NCI-H187 treated with DMSO at 0.1 percent for 48 hours (cell line): ENCODE measurements around the gene MAEA.

Source experiments
- DNase-seq: peaks from one replicate; lab custom pipeline; 2025; lab: John Stamatoyannopoulos, UW

Gene MAEA

GRCh38 chr4:1249731-1250526, 39.8 kb upstream of the MAEA start:
- no peak for DNase-seq

DNA sequence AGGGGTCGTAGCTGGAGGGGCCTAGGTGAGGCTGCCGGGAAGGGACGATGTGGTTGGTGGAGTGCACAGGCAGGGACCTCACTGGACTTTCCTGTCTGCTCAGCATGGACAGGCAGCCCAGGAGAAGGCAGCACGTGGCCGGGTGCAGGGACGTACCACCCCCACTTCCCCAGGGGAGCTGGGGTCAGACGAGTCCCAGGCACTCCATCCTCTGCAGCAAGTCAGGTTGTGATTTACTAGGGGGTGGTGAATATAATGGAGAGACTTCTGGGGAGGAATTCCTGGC, 39.2 kb upstream of the MAEA start:
- DNase-seq, result no peak

DNA sequence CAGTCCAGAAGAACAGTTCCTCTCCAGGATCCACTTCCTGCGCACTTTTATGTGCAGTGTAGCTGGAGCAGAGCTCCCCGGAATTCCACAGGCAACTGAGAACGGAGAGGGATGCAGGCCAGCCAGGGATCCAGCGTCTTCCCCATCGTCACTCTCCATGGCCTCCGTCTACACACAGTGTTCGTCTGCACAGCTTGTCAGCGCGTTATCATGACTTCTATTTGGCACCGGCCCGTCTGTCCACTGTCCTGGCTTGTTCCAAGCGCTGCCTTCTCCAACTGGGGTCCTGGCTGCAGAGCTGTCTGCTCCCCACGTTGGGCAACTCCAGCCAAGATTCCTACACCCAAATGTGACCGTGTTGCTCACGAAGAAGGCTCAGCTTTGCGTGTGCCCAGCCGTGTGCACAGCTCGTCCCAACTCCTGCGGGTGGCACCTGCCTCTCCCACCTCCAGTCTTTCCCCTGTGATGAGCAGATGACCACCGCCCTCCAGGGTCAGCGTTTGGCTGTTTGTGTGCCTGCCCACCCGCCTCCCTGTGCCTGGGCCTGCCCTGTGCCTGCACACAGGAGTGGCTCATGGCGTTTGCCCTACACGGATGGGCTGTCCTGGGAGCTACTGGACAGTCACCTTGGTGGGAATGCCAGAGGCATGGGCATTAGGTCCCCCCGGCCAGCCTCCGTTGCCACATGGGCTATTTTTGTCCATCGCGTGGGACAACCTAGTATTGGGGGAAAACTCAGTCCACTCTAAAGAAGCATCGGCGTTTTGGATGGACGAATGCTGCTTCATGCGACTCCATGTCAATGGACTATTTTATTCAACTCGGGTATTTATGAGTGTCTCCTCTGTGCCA, 38.5 kb upstream of the MAEA start:
- no peak for DNase-seq

- DNase-seq, result no peak
These were observed 38.0 kb upstream of the MAEA start for GRCh38 chr4:1251773-1252066.

DNA sequence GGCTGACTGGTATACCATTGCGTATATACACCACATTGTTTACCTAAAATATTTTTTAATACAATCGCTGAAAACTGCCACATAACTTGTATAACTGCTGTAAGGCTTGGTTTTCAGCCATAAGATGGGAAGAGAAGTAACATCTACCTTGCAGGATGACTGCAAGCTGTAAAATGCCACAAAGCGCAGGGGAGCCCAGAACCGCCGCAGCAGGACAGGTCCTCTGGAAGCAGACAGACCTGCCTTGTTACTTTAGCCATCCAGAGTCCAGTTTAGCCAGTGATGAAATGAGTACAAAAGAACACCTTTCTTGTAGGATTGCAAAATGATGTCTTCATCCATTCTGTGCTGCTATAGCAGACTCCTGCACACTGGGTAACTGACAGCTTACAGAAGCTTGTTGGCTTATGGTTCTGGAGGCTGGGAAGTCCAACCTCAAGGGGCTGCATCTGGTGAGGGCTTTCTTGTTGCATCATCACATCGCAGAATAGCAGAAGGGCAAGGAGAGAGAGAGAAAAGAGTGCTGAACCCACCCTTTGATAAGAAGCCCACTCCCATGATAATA, 36.7 kb upstream of the MAEA start:
- DNase-seq, result no peak

DNA sequence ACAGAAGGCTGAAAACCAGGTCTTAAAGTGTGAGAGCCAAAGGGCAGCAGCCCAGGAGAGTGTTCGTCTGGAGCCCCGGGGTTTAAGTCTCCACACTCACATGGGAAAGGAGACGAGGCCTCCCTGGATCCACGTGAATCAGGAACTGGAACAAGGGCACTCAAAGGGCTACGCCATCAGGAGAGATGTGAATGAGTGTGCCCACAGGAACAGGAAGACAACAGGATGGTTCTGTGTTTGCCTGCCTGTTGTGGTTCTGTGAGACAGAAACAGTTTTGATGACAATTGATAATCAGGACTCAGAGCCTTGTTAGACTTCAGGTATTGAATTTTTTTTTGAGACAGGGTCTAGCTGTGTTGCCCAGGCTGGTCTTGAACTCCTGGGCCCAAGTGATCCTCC, 35.9 kb upstream of the MAEA start:
- no peak for DNase-seq

- DNase-seq, result no peak
These were observed 34.5 kb upstream of the MAEA start for GRCh38 chr4:1255151-1255550.

DNA sequence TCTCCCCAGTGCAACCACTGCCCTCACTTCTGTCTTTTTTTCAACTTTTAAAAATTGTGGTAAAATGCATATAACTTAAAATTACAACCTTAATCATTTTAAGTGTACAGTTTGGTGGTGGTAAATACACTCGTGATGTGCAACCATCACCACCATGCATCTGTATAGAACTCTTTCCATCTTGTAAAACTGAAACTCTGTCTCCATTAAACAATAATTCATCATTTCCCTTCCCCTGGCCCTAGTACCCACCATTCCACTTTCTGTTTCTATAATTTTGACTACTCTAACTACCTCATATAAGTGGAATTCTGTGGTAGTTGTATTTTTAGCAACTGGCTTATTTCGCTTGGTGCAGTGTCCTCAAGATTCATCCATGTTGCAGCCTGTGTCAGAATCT, 34.0 kb upstream of the MAEA start:
- DNase-seq, result no peak

GRCh38 chr4:1258457-1258856, 31.2 kb upstream of the MAEA start:
- DNase-seq, result no peak

DNA sequence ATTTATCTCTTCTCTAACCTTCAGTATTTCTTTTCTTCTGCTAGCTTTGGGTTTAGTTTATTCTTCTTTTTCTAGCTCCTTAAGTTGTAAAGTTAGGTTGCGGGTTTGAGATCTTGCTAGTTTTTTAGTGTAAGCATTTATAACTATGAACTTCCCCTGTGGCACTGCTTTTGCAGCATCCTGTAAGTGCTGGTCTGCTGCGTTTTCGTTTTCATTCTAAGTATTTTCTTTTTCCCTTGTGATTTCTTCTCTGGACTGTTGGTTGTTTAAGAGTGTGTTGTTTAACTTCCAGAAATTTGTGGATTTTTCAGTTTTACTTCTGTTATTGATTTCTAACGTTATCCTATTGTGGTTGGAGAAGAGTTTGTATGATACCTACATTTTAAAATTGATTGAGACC, 29.7 kb upstream of the MAEA start:
- no peak for DNase-seq

DNA sequence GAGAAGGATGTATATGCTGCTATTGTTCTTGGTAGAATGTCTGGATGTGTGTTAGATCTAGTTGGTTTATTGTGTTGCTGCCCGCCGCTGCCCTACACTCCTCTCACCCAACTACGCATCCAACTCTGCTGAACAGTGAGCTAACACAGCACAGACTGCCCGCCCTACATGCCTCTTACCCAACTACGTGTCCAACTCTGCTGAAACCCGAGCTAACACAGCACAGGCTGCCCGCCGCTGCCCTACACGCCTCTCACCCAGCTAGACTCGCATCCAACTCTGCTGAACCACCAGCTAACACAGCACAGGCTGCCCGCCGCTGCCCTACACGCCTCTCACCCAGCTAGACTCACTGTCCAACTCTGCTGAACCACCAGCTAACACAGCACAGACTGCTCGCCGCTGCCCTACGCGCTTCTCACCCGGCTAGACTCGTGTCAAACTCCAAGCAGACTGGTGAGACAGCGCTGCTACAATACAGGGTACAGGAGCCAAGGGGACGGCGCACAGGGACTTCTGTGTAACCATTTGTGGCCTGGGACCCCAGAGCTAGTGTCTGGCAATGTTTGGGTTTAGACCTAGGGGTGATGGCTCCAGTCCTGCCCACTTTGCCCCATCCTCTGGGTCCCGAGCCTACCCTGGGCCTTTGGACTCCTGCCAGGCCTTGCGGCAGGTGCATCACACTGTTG, 29.1 kb upstream of the MAEA start:
- DNase-seq, result no peak

GRCh38 chr4:1261107-1261928, 28.4 kb upstream of the MAEA start:
- DNase-seq, result no peak

GRCh38 chr4:1264942-1265341, 24.7 kb upstream of the MAEA start:
- DNase-seq, result no peak

- no peak for DNase-seq
These were observed 24.3 kb upstream of the MAEA start for GRCh38 chr4:1265351-1265750.

DNA sequence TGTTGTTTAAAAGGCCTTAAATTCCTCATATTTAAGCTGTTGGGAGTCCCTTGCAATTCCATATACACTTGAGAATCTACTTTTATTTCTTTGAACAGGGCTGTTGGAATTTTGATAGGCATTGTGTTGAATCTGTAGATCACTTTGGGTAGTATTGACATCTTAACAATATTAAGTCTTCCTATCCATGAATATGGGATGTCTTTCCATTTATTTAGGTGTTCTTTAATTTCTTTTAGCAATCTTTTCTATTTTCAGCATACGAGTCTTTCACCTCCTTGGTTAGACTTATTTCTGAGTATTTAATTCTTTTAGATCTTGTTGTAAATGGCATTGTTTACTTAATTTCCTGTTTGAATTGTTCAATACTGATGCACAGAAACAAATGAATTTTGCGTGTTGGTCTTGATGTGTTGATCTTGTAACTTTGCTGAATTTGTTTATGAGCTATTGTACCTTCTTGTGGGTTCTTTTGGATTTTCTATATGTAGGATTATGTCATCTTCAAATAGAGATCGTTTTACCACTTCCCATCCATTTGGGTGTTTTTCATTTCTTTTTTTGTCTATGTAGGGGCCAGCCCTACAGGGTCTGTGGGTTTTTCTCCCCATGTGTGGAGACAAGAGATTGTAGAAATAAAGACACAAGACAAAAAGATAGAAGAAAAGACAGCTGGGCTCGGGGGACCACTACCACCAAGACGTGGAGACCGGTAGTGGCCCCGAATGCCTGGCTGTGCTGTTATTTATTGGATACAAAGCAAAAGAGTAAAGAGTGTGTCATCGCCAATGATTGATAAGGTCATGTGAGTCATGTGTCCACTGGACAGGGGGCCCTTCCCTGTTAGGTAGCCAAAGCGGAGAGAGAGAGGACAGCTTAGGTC, 22.6 kb upstream of the MAEA start:
- no peak for DNase-seq

GRCh38 chr4:1269209-1269608, 20.5 kb upstream of the MAEA start:
- no peak for DNase-seq

DNA sequence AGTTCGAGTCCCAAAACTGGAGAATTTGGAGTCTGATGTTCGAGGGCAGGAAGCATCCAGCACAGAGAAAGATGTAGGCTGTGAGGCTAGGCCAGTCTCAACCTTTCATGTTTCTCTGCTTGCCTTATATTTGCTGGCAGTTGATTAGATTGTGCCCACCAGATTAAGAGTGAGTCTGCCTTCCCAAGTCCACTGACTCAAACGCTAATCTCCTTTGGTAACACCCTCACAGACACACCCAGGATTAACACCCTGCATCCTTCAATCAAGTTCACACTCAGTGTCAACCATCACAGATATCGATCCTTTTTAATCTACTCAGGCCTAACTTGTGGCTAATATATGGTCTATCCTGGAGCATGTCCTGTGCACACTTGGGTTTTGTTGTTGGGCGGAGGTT, 18.0 kb upstream of the MAEA start:
- DNase-seq, result no peak

DNA sequence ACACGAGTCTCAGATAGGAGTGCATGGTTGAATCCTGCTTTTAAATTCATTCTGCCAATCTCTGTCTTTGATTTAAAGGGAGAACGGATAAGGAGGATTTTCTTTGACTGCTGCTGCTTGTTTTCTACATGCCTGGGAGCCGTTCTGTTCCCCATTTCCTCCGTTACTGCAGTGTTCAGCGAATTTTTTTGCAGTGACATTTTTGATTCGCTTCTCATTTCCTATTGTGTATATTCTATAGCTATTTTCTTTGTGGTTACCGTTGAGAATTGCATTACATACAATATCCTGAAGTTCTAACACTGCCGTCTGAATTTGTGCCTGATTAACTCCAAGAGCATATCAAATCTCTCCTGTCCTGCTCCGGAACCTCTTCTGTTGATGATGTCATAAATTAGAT, 14.8 kb upstream of the MAEA start:
- no peak for DNase-seq

- DNase-seq, result no peak
These were observed 12.7 kb upstream of the MAEA start for GRCh38 chr4:1276984-1277383.

DNA sequence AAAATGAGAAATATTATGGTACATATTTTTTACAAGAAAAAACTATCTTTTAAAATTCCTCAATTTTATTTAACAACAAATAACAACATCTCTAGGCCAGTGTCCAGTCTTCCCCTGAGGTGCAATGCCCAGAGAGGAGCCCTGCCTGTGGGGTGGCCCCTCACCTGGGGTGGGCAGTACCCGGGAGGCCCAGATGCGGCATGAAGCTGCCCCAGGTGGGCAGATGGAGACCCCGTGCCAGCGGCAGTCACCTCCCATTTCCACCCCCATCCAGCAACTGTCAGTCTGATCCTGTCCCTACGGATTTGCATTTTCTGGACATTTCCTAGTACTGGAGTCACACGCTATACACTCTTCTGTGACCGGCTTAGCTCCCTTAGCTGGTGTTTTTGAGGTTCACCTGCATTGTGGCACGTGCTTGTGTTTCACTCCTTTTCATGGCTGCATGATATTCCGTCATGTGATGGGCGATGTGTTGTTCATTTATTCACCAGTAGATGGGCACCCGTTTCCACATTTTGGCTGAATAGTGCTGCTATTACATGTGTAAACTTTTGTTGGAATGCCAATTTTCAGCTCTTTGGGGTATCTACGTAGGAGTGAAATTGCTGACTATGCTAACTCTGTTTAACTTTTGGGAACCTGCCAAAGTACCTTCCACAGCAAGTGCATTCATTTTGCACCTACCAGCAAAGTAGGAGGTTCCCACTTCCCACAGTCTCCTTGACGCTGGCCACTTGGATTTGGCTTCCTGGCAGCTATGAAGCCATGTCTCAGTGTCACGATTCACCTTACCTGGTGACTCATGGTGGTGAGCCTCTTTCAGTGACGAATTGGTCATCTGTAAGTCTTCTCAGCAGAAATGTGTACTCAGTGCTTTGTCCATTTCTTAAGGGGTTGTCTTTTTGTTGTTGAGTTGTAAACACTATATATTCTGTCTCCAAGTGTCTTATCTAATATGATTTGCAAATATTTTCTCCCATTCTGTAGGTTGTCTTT, 11.7 kb upstream of the MAEA start:
- DNase-seq, result no peak
